Osteocyte (in vitro differentiated cells): ENCODE measurements around the gene FOXK2. TPM values are rescaled to one million over a fixed set of nuclear protein-coding genes. Genes with fewer than 3 reads are reported as not detected.

Experiments
- DNase-seq: peaks from one replicate; pipeline ENCODE4 v3.0.0; 2021; ENCODE audit warnings: mixed read lengths; ENCODE audit not compliant: unreplicated experiment; ENCODE audit errors: extremely low spot score
- H3K27ac Mint-ChIP-seq: one replicate; pipeline ENCODE4 v1.8.0; 2021; ENCODE audit warnings: mild to moderate bottlenecking, mixed read lengths; ENCODE audit not compliant: unreplicated experiment
- H3K27me3 Mint-ChIP-seq: one replicate; pipeline ENCODE4 v1.8.0; 2021; ENCODE audit warnings: mixed read lengths; ENCODE audit not compliant: unreplicated experiment
- H3K36me3 Mint-ChIP-seq: one replicate; pipeline ENCODE4 v1.8.0; 2021; ENCODE audit warnings: mixed read lengths; ENCODE audit not compliant: unreplicated experiment
- H3K4me1 Mint-ChIP-seq: one replicate; pipeline ENCODE4 v1.8.0; 2021; ENCODE audit warnings: mixed read lengths; ENCODE audit not compliant: unreplicated experiment
- H3K4me3 Mint-ChIP-seq: one replicate; pipeline ENCODE4 v1.8.0; 2021; ENCODE audit warnings: mild to moderate bottlenecking, moderate library complexity, mixed read lengths; ENCODE audit not compliant: unreplicated experiment
- H3K9me3 Mint-ChIP-seq: one replicate; pipeline ENCODE4 v1.8.0; 2021; ENCODE audit warnings: mixed read lengths; ENCODE audit not compliant: unreplicated experiment
- total RNA-seq: library from RNA; stranded (reverse); gene quantifications from 2 replicates; pipeline ENCODE4 v1.2.1, GENCODE V29; 2021
- TF ChIP-seq, protein P1 (sequence below): fragments of 200-600 bp; sonication (generic); IDR thresholded peaks from 2 replicates; pipeline ENCODE4 v1.5.0; 2021; ENCODE audit warnings: antibody characterized with exemption, mild to moderate bottlenecking, moderate library complexity

The FOXK2 gene
- total RNA-seq, 1 donor from 2014 or later = 65.1 TPM

DNA sequence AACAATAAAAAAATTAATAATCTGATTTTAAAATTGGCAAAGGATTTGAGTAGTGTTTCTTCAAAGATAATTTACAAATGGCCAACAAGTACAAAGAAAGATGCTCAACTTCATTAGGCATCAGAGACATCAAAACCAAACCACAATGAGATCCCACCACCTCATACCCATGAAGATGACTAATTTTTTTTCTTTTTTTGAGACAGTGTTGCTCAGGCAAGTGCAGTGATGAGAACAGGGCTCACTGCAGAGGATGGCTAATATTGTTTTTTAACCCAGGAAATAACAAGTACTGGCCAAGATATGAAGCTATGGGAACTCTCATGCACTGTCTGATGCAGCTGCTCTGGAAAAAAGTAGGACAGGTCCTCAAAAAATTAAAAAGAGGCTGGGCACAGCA is 113.8 kb downstream of the FOXK2 start:
- H3K4me3 Mint-ChIP-seq = no peak overlapping the region
- peaks cover 20% of the 10 kb centered on the region for H3K36me3 Mint-ChIP-seq
- no peak overlapping the region for H3K27ac Mint-ChIP-seq
- H3K9me3 Mint-ChIP-seq = no peaks in the 10 kb centered on the region
- H3K27me3 Mint-ChIP-seq = no peaks in the 10 kb centered on the region
- TF ChIP-seq, protein P1, sequence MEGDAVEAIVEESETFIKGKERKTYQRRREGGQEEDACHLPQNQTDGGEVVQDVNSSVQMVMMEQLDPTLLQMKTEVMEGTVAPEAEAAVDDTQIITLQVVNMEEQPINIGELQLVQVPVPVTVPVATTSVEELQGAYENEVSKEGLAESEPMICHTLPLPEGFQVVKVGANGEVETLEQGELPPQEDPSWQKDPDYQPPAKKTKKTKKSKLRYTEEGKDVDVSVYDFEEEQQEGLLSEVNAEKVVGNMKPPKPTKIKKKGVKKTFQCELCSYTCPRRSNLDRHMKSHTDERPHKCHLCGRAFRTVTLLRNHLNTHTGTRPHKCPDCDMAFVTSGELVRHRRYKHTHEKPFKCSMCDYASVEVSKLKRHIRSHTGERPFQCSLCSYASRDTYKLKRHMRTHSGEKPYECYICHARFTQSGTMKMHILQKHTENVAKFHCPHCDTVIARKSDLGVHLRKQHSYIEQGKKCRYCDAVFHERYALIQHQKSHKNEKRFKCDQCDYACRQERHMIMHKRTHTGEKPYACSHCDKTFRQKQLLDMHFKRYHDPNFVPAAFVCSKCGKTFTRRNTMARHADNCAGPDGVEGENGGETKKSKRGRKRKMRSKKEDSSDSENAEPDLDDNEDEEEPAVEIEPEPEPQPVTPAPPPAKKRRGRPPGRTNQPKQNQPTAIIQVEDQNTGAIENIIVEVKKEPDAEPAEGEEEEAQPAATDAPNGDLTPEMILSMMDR = no peak
- H3K4me1 Mint-ChIP-seq = no peaks in the 10 kb centered on the region
- DNase-seq = no peak

- no peaks in the 10 kb centered on the region for H3K4me1 Mint-ChIP-seq
- peaks cover 15% of the 10 kb centered on the region for H3K36me3 Mint-ChIP-seq
- no peak for DNase-seq
- H3K4me3 Mint-ChIP-seq = no peak overlapping the region
- H3K9me3 Mint-ChIP-seq = no peaks in the 10 kb centered on the region
- no peak overlapping the region for H3K27ac Mint-ChIP-seq
- H3K27me3 Mint-ChIP-seq = no peaks in the 10 kb centered on the region
- TF ChIP-seq, protein P1 = no peak
These were observed 117.4 kb downstream of the FOXK2 start for GRCh38 chr17:82636626-82637598.

GRCh38 chr17:82638183-82638773 is 118.7 kb downstream of the FOXK2 start:
- no peak overlapping the region for H3K4me3 Mint-ChIP-seq
- H3K9me3 Mint-ChIP-seq = no peaks in the 10 kb centered on the region
- H3K36me3 Mint-ChIP-seq = peaks cover 14% of the 10 kb centered on the region
- no peak for DNase-seq
- H3K4me1 Mint-ChIP-seq = no peaks in the 10 kb centered on the region
- no peaks in the 10 kb centered on the region for H3K27me3 Mint-ChIP-seq
- TF ChIP-seq, protein P1 = no peak
- H3K27ac Mint-ChIP-seq = no peak overlapping the region

DNA sequence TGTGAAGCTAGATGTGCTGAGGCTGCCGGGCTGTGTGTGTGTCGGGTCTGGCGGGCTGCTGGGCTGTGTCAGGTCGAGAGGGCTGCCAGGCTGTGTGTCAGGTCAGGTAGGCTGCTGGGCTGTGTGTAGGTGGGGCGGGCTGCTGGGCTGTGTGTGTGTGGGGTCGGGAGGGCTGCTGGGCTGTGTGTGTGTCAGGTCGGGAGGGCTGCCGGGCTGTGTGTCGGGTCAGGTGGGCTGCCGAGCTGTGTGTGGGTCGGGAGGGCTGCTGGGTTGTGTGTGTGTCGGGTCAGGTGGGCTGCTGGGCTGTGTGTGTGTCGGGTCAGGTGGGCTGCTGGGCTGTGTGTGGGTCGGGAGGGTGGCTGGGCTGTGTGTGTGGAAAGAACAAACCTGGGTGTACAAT is 120.1 kb downstream of the FOXK2 start:
- Mint-ChIP-seq H3K4me1 (no peaks in the 10 kb centered on the region), H3K9me3 (no peaks in the 10 kb centered on the region), H3K27ac (no peak overlapping the region), H3K4me3 (no peak overlapping the region), H3K27me3 (no peaks in the 10 kb centered on the region), H3K36me3 (peaks cover 15% of the 10 kb centered on the region)
- TF ChIP-seq, protein P1 = no peak
- no peak for DNase-seq

DNA sequence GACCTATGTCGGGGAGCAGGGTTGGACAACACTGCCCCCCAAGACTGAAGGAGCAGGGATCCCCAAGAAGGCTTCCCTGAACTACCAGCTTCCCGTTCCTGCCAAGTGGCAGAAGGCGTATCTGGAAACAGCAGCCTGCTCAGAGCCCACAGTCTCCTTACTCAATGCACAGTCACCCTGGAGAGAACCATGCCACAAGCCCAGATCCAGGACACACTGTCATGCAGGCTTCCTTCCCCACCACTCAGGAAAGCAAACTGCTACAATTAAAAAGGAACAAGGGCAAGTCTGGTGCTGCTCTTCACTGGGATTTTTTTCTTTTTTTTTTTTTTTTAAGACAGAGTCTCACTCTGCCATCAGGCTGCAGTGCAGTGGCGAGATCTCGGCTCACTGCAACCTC is 120.5 kb downstream of the FOXK2 start:
- Mint-ChIP-seq H3K4me1 (no peaks in the 10 kb centered on the region), H3K4me3 (no peak overlapping the region), H3K9me3 (no peaks in the 10 kb centered on the region), H3K27ac (no peak overlapping the region), H3K36me3 (peaks cover 15% of the 10 kb centered on the region), H3K27me3 (no peaks in the 10 kb centered on the region)
- TF ChIP-seq, protein P1 = no peak
- DNase-seq = no peak
